D721Med (cell line): Measurements from ENCODE around the gene SRPRB.

Source experiments
- DNase-seq: peaks from one replicate; pipeline ENCODE4 v3.0.0; 2011; ENCODE audit warnings: low spot score; ENCODE audit not compliant: insufficient read length
- FAIRE-seq: peaks from 2 replicates; lab custom pipeline; 2011; peaks lifted over from hg19 to GRCh38; lab: Jason Lieb, UNC
- TF ChIP-seq, protein P1 (sequence below): IDR thresholded peaks from 2 replicates; pipeline ENCODE4 v1.5.1; 2012; ENCODE audit warnings: mild to moderate bottlenecking, control low read depth; ENCODE audit not compliant: insufficient read depth; ENCODE audit errors: missing control alignments

Gene SRPRB

DNA sequence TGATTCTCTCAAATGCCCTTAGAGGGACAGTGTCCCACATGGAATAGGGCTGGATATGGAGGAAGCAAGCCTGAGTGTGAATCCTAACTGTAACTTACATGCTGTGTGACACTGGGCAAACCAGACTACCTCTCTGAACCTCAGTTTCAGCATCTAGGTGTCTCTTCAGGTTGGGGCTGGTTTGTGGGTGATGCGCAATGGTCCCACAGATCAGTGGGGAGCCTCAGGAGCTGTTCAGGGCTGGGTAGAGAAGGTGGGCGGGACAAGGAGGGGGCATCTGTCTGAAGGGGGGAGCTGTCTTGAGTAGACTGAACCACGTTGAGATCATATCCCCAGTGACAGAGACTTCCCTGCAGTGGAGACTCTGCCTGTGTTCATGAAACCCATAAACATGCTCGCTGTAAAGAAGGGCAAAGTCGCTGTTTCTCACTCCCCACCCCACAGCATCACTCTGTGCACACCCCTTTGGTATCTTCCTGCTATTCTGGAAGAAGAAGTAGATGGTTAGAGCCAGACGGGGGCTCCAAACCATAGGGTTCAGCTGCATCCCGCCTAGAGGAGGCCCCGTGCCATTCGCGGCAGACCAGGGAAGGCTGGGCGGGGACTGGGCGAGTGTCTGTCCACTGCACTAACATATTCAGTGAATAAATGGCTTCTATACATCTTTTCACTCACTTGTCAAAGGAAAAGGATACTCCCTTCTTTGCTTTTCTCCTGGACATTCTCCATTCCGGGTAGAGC is 28.4 kb downstream of the SRPRB start:
- DNase-seq, result no peak
- TF ChIP-seq, protein P1, sequence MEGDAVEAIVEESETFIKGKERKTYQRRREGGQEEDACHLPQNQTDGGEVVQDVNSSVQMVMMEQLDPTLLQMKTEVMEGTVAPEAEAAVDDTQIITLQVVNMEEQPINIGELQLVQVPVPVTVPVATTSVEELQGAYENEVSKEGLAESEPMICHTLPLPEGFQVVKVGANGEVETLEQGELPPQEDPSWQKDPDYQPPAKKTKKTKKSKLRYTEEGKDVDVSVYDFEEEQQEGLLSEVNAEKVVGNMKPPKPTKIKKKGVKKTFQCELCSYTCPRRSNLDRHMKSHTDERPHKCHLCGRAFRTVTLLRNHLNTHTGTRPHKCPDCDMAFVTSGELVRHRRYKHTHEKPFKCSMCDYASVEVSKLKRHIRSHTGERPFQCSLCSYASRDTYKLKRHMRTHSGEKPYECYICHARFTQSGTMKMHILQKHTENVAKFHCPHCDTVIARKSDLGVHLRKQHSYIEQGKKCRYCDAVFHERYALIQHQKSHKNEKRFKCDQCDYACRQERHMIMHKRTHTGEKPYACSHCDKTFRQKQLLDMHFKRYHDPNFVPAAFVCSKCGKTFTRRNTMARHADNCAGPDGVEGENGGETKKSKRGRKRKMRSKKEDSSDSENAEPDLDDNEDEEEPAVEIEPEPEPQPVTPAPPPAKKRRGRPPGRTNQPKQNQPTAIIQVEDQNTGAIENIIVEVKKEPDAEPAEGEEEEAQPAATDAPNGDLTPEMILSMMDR, result no peak
- FAIRE-seq, result no peak

DNA sequence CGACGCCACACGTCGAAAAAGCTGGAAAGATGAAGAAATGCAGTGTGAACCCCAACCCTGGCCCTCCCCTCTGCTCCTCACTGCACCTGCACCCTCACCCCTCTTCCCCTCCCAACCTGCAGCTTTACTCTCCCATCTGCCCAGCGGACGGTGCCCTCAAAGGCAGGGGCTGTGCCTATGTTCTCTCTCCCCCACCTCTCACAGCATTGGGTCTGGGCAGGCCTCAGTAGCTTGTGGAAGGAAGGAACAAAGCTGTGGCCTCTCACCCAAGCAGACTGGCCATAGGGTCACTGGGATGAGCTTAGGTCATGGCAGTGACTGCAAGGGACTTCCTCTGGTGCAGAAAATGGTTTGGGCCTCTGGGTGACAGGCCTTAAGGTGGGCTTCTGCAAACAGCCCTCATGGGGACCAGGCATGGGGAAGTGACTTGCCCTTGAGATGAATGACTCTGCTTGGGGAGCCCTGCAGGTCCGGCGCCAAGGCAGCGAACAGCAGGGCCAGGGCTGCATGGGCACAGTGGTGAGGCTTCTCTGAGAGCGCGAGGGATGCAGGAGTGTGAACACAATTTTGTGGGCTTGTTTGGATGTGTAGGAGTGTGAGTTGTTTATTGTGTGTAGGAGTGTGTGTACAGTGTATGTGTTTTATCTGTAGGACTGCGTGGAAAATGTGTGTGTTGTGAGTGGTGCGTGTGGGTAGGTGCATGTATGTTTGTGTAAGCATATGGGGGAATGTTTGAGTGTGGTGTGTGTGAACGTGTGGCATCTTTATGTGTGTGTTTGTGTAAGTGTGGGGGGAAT is 29.2 kb downstream of the SRPRB start:
- DNase-seq, result no peak
- TF ChIP-seq, protein P1, result no peak
- FAIRE-seq, result no peak

DNA sequence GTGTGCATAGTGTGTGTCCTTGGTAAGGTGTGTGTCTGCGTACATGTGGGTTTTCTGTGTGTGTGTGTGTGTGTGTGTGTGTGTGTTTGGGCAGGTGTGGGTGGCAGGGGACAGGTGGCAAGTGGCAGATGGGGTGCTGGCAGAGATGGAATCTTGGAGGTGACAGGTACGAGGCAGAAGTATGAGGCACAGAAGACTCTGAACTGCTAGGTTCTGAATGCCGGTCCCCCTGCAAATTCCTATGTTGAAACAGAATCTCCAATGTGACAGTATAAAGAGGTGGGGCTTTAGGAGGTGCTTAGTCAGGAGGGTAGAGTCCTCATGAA is 29.8 kb downstream of the SRPRB start:
- TF ChIP-seq, protein P1, result no peak
- FAIRE-seq (no peak), DNase-seq (no peak)

DNA sequence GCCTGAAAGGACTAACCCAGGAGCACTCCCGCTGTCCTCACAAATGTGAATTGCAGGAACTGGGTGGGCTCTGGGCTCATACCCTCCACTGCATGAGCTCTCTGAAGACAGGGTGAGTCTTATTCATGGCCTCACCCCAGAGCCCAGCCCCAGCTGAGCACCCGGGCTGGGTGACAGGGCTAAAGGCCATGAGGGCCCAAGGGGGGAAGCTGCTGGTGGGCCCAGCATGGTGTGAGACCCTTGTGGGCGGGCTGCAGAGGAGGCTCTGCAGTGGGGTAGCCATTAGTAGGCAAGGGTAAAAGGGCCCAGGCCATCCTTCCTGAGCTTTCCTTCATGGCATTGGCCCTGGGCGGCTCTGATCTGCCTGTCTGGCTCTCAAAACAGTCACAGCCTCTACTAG is 30.3 kb downstream of the SRPRB start:
- no peak for FAIRE-seq
- TF ChIP-seq, protein P1, result no peak
- DNase-seq, result no peak

DNA sequence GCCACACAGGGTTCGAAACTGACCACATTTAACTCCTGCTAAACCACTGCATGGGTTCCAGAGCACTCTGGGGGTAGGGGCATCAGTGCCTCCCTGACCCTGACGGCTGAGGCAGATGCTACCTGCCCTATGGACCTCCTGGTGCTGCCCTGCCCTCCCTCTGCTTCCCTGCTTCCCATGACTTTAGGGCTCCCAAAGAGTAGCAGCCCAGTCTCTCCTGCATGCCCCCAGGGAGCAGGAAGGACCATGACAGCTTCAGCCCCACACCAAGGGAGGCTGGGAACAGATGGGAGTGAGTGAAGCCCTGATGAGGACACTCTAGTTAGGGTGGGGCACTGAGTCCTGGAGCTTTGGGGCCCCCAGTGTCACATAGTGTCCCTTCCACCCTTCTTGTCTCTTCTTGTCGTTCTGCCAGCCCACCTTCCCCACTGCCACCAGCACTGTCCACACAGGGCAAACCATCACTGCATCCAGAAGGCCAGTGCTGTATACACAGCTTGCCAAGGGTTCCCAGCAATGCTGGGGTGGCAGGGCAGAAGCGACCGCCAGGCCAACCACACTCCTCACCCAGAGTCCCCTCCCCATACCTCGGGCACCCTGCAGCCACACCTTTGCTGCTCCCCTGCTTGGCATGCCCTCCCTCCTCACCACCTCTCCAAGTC is 31.0 kb downstream of the SRPRB start:
- TF ChIP-seq, protein P1, result no peak
- DNase-seq (no peak), FAIRE-seq (no peak)

DNA sequence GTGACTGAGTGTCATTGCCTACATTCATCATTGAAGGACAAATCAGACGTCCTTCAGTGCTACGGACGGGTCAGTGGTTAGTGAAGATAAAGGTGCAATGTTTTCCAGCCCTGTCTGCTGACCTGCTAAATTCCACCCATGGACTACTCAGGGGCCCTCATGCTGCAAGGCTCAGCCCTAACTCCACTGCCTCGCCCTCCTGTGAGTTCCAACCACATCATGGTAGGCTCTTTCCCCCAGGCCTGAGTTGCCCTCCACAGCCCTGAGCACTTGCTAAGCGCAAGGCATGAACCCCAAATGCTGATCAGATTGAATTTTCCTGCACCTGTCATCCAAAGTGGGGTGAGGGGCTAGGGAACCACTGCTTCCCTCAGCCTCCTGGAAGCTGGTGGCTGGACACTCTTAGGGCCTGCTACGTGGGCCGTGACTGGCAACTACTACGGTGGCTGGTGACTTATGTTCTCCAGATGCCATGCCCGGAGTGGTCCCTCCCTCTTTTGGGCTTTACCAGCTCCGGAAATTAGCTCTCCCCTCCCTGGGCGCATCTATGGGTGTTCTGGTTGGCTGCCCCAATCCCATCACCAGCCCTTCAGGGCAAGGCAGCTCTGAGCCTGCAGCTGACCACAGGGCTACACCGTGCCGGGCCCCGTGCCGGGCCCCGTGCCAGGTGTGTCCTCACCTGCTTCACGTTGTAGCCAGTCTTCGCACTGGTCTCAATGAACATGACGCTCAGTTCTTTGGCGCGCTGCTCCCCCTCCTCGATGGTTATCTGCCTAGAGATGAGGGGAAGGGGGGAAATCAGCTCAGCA is 32.1 kb downstream of the SRPRB start:
- FAIRE-seq (no peak), DNase-seq (no peak)
- TF ChIP-seq, protein P1, result no peak
